ENCODE measurements around the gene ATL2.

The ATL2 gene

DNA sequence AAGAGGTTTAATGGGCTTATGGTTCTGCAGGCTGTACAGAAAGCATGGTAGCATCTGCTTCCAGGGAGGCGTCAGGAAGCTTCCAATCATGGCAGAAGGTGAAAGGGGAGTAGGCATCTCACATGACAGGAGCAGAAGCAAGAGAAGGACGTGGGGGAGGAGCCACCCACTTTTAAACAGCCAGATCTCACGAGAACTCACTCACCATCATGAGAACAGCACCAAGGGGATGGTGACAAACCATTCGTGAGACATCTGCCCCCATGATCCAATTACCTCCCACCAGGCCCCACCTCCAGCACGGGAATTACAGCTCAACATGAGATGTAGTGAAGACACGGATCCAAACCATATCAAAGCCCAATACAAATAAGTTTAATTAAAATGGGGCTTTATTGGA lies 113.8 kb downstream of the ATL2 start:
- Histone ChIP-seq H3K4me1 (ENCODE audit: insufficient read depth, low read length, poor library complexity, severe bottlenecking) (peaks cover 6% of the 10 kb centered on the region), H3K9me2 (replicated peaks; ENCODE audit: low read depth, low read length) (no peaks in the 10 kb centered on the region)

DNA sequence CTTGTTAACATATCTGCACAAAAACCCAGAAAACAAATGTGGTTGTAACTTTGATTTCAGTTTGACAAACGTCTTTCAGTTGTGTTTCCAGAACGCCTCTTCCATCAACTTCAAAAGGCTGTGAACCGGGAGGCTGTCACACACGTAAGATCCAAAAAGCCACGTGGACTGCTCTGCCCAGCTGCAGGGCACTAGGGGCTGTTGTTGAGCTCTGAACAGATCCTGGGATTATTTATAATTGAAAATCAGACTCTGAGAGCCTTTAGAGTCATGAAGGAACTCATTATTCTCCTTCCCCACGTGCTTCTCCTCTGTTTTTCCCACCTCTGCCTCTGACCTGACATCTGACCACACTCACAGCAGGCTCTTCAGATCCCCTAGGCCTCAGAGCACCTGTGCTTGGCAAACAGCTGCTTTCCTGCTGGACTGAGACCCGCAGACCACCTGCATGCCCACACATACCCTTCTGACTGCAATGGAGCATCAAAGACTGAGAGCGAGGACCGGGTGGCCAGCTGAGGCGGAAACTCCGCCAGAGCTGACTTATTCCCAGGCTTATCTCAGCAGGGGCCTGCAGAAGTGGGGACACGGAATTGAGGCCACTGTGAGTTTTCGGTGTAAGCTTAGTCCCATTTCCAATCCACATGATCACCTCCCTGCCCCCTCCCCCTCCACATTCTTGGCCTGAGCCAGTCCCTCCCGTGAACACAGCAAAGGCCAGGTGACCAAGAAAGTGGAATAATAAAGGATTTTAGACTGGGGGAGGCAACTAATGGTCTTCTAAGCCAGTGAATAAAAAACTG lies 114.8 kb downstream of the ATL2 start:
- TF ChIP-seq, protein P1, sequence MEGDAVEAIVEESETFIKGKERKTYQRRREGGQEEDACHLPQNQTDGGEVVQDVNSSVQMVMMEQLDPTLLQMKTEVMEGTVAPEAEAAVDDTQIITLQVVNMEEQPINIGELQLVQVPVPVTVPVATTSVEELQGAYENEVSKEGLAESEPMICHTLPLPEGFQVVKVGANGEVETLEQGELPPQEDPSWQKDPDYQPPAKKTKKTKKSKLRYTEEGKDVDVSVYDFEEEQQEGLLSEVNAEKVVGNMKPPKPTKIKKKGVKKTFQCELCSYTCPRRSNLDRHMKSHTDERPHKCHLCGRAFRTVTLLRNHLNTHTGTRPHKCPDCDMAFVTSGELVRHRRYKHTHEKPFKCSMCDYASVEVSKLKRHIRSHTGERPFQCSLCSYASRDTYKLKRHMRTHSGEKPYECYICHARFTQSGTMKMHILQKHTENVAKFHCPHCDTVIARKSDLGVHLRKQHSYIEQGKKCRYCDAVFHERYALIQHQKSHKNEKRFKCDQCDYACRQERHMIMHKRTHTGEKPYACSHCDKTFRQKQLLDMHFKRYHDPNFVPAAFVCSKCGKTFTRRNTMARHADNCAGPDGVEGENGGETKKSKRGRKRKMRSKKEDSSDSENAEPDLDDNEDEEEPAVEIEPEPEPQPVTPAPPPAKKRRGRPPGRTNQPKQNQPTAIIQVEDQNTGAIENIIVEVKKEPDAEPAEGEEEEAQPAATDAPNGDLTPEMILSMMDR (conservative IDR thresholded peaks at IDR 0.05; ENCODE audit: low read length): no peak
- TF ChIP-seq EZH2phosphoT487 (IDR thresholded peaks at IDR 0.05; ENCODE audit: borderline replicate concordance): no peak
- Histone ChIP-seq H4K20me1 (ENCODE audit: insufficient read depth, low read length, poor library complexity, severe bottlenecking) (no peaks in the 10 kb centered on the region), H3K27me3 (ENCODE audit: insufficient read depth, low read length, poor library complexity, severe bottlenecking) (no peaks in the 10 kb centered on the region), H3K9me2 (replicated peaks; ENCODE audit: low read depth, low read length) (no peaks in the 10 kb centered on the region), H3K36me3 (ENCODE audit: insufficient read depth, low read length) (no peaks in the 10 kb centered on the region), H2AFZ (ENCODE audit: low read length) (no peak overlapping the region), H3F3A (ENCODE audit: low read depth) (no peaks in the 10 kb centered on the region), H3K79me2 (ENCODE audit: insufficient read depth, low read length) (no peaks in the 10 kb centered on the region), H3K4me3 (ENCODE audit: low read length, poor library complexity, severe bottlenecking) (no peak overlapping the region), H3K9me3 (ENCODE audit: insufficient read depth, low read depth, low read length) (no peaks in the 10 kb centered on the region), H3K4me1 (ENCODE audit: insufficient read depth, low read length, poor library complexity, severe bottlenecking) (peaks cover 6% of the 10 kb centered on the region), H3K4me2 (ENCODE audit: low read depth, low read length, poor library complexity, severe bottlenecking) (no peak overlapping the region), H3K9ac (ENCODE audit: low read depth, low read length, poor library complexity, severe bottlenecking) (no peak overlapping the region)

More for the DNA sequence above, 113.8 kb downstream of the ATL2 start:
- H3K79me2 ChIP-seq (ENCODE audit: insufficient read depth, low read length): no peaks in the 10 kb centered on the region
- no peaks in the 10 kb centered on the region for H3K9me3 ChIP-seq (ENCODE audit: insufficient read depth, low read depth, low read length)
- H3K4me3 ChIP-seq (ENCODE audit: low read length, poor library complexity, severe bottlenecking): no peak overlapping the region
- no peaks in the 10 kb centered on the region for H3F3A ChIP-seq (ENCODE audit: low read depth)
- H3K27me3 ChIP-seq (ENCODE audit: insufficient read depth, low read length, poor library complexity, severe bottlenecking): no peaks in the 10 kb centered on the region
- TF ChIP-seq, protein P1 (conservative IDR thresholded peaks at IDR 0.05; ENCODE audit: low read length): no peak
- no peak for TF ChIP-seq EZH2phosphoT487 (IDR thresholded peaks at IDR 0.05; ENCODE audit: borderline replicate concordance)
- H2AFZ ChIP-seq (ENCODE audit: low read length): no peak overlapping the region
- no peak overlapping the region for H3K9ac ChIP-seq (ENCODE audit: low read depth, low read length, poor library complexity, severe bottlenecking)
- H3K36me3 ChIP-seq (ENCODE audit: insufficient read depth, low read length): no peaks in the 10 kb centered on the region
- H3K4me2 ChIP-seq (ENCODE audit: low read depth, low read length, poor library complexity, severe bottlenecking): no peak overlapping the region
- H4K20me1 ChIP-seq (ENCODE audit: insufficient read depth, low read length, poor library complexity, severe bottlenecking): no peaks in the 10 kb centered on the region

DNA sequence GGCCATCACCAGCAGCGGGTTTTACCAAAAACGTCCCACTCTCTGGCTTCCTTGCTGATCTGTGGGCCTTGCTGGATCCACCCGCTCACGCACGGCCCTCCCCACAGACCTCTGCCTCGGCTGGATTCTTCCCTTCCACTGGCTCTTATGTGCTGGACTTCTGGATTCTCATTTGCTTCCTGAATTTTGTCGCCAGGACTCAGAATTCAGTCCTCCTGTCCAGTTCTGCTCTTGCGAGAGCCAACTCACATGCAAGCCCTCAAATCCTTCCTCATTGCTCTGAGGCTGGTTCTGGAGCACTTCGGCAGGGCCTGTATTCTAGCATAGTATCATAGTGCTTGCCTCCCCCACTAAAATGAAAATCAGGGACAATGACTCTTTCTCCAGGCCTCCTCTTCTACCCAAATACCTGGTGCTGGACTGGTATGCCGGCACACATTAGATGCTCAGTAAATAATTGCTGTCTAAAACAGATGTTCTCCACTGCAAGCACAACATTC lies 115.5 kb downstream of the ATL2 start:
- Histone ChIP-seq H3K4me3 (ENCODE audit: low read length, poor library complexity, severe bottlenecking) (no peak overlapping the region), H3K27me3 (ENCODE audit: insufficient read depth, low read length, poor library complexity, severe bottlenecking) (no peaks in the 10 kb centered on the region), H3K36me3 (ENCODE audit: insufficient read depth, low read length) (no peaks in the 10 kb centered on the region), H3K4me2 (ENCODE audit: low read depth, low read length, poor library complexity, severe bottlenecking) (no peak overlapping the region), H2AFZ (ENCODE audit: low read length) (no peak overlapping the region), H3K4me1 (ENCODE audit: insufficient read depth, low read length, poor library complexity, severe bottlenecking) (peaks cover 2% of the 10 kb centered on the region), H3F3A (ENCODE audit: low read depth) (no peaks in the 10 kb centered on the region), H4K20me1 (ENCODE audit: insufficient read depth, low read length, poor library complexity, severe bottlenecking) (no peaks in the 10 kb centered on the region), H3K79me2 (ENCODE audit: insufficient read depth, low read length) (no peaks in the 10 kb centered on the region), H3K9ac (ENCODE audit: low read depth, low read length, poor library complexity, severe bottlenecking) (no peak overlapping the region), H3K9me2 (replicated peaks; ENCODE audit: low read depth, low read length) (no peaks in the 10 kb centered on the region), H3K9me3 (ENCODE audit: insufficient read depth, low read depth, low read length) (no peaks in the 10 kb centered on the region)
- TF ChIP-seq EZH2phosphoT487 (IDR thresholded peaks at IDR 0.05; ENCODE audit: borderline replicate concordance): no peak
- TF ChIP-seq, protein P1 (conservative IDR thresholded peaks at IDR 0.05; ENCODE audit: low read length): no peak
